Measurements from ENCODE around the gene HDAC3.

The HDAC3 gene

GRCh38 chr5:141657937-141658545 lies 21.4 kb upstream of the HDAC3 start:
- peak; percentile 44 for DNase-seq (ENCODE audit: low read depth)

- no peak for DNase-seq (ENCODE audit: low read depth)
Measured at GRCh38 chr5:141657404-141657803, 20.8 kb upstream of the HDAC3 start.

GRCh38 chr5:141656396-141656795 lies 19.7 kb upstream of the HDAC3 start:
- DNase-seq (ENCODE audit: low read depth) = no peak

- DNase-seq (ENCODE audit: low read depth) = no peak
Measured at GRCh38 chr5:141655020-141655419, 18.4 kb upstream of the HDAC3 start.

GRCh38 chr5:141654298-141654697 lies 17.6 kb upstream of the HDAC3 start:
- DNase-seq (ENCODE audit: low read depth) = peak; percentile 67

GRCh38 chr5:141651728-141652105 lies 15.1 kb upstream of the HDAC3 start:
- DNase-seq (ENCODE audit: low read depth) = no peak

GRCh38 chr5:141650851-141651727 lies 14.4 kb upstream of the HDAC3 start, which contains the start of gene FCHSD1:
FCHSD1 (minus strand) TSS chr5:141651418; CDS start chr5:141651368, 50 bp downstream.
- peak; percentile 53 for DNase-seq (ENCODE audit: low read depth)

- no peak for DNase-seq (ENCODE audit: low read depth)
Measured at GRCh38 chr5:141649972-141650371, 13.3 kb upstream of the HDAC3 start.

GRCh38 chr5:141649056-141649688 lies 12.5 kb upstream of the HDAC3 start:
- no peak for DNase-seq (ENCODE audit: low read depth)

GRCh38 chr5:141647851-141648250 lies 11.2 kb upstream of the HDAC3 start:
- no peak for DNase-seq (ENCODE audit: low read depth)

GRCh38 chr5:141647242-141647641 lies 10.6 kb upstream of the HDAC3 start:
- no peak for DNase-seq (ENCODE audit: low read depth)

GRCh38 chr5:141646026-141646425 lies 9.4 kb upstream of the HDAC3 start:
- DNase-seq (ENCODE audit: low read depth) = no peak

GRCh38 chr5:141641634-141642267 lies 5.1 kb upstream of the HDAC3 start:
- no peak for DNase-seq (ENCODE audit: low read depth)

GRCh38 chr5:141640698-141641097 lies 4.0 kb upstream of the HDAC3 start:
- no peak for DNase-seq (ENCODE audit: low read depth)

- no peak for DNase-seq (ENCODE audit: low read depth)
Measured at GRCh38 chr5:141640051-141640415, 3.4 kb upstream of the HDAC3 start.

GRCh38 chr5:141639357-141640050 lies 2.9 kb upstream of the HDAC3 start:
- DNase-seq (ENCODE audit: low read depth) = no peak

GRCh38 chr5:141638771-141639170 lies 2.1 kb upstream of the HDAC3 start:
- DNase-seq (ENCODE audit: low read depth) = no peak

- no peak for DNase-seq (ENCODE audit: low read depth)
Measured at GRCh38 chr5:141637767-141638419, 1.2 kb upstream of the HDAC3 start.

GRCh38 chr5:141637123-141637766 lies 596 bp upstream of the HDAC3 start:
- DNase-seq (ENCODE audit: low read depth) = no peak

GRCh38 chr5:141636106-141636412 lies 590 bp downstream of the HDAC3 start:
- no peak for DNase-seq (ENCODE audit: low read depth)

GRCh38 chr5:141635646-141636045 lies 1.0 kb downstream of the HDAC3 start:
- DNase-seq (ENCODE audit: low read depth) = no peak

Measured in GM04504 (cell line).